Stimulated activated effector memory CD8-positive, alpha-beta T cell treated with anti-CD3 and anti-CD28 coated beads, Interleukin-12 subunit alpha, Interleukin-12 subunit beta, amount 100 ng/mL, for 72 hours (primary cell): ENCODE measurements around the gene TNFRSF18.
"Not testable (repeated sequence)": the region's sequence is repeated elsewhere in the genome, so short reads cannot be mapped to it uniquely, and the experiment has no call there.

ENCODE experiments used
- ATAC-seq: fragments of 150-1000 bp; cut with Tn5 transposase; 2 replicates; pipeline ENCODE4 v1.10.0; 2021
- DNase-seq, 2 donors: peaks; one replicate each; pipeline ENCODE4 v3.0.0; 2021 to 2022; ENCODE audit warnings: low spot score in 2 of 2
- H3K27ac Mint-ChIP-seq: one replicate; pipeline ENCODE4 v1.8.0; 2022; ENCODE audit warnings: mild to moderate bottlenecking, mixed read lengths
- H3K36me3 Mint-ChIP-seq: one replicate; pipeline ENCODE4 v1.8.0; 2022; ENCODE audit warnings: mild to moderate bottlenecking, mixed read lengths
- H3K4me1 Mint-ChIP-seq: one replicate; pipeline ENCODE4 v1.8.0; 2022; ENCODE audit warnings: mixed read lengths
- H3K4me3 Mint-ChIP-seq: one replicate; pipeline ENCODE4 v1.8.0; 2022; ENCODE audit warnings: mild to moderate bottlenecking, mixed read lengths
- H3K9me3 Mint-ChIP-seq: one replicate; pipeline ENCODE4 v1.8.0; 2022; ENCODE audit warnings: mixed read lengths

The TNFRSF18 gene, protein sequence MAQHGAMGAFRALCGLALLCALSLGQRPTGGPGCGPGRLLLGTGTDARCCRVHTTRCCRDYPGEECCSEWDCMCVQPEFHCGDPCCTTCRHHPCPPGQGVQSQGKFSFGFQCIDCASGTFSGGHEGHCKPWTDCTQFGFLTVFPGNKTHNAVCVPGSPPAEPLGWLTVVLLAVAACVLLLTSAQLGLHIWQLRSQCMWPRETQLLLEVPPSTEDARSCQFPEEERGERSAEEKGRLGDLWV

DNA sequence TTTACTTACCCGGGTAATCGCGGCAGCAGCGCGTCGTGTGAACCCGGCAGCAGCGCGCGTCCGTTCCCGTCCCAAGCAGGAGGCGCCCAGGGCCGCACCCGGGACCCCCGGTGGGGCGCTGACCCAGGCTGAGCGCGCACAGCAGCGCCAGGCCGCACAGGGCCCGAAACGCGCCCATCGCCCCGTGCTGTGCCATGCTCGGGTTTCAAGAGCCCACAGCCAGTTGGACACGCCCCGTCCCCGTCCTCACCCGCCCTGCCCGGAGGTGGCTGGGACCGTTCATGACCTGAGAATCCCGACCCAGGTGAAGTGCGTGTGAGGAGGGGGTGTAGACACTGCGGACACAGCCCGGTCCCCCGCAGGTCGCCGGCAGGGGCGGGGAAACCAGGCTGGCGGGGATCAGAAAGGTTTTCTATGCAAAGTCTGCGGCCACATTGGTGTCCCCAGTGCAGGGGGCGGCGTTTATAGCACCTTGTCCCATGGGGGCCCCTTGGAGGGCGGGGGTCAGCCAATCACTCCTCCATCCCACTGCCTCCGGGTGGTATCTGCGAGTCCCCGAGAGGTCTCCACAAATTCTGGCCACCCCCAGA, at the start of gene TNFRSF18:
Gene TNFRSF18 (minus strand): TSS at position 217 of the 590 bp plus-strand sequence. CDS start 21 bp downstream, at position 196.
- peaks cover 43% of the 10 kb centered on the region for H3K4me1 Mint-ChIP-seq
- peaks cover 76% of the 10 kb centered on the region for H3K36me3 Mint-ChIP-seq
- DNase-seq = no peak
- H3K9me3 Mint-ChIP-seq = no peaks in the 10 kb centered on the region
- H3K27ac Mint-ChIP-seq = peak within 1 kb of the TSS; percentile 97
- ATAC-seq = peak; percentile 39
- H3K4me3 Mint-ChIP-seq = peak within 1 kb of the TSS; percentile 93

DNA sequence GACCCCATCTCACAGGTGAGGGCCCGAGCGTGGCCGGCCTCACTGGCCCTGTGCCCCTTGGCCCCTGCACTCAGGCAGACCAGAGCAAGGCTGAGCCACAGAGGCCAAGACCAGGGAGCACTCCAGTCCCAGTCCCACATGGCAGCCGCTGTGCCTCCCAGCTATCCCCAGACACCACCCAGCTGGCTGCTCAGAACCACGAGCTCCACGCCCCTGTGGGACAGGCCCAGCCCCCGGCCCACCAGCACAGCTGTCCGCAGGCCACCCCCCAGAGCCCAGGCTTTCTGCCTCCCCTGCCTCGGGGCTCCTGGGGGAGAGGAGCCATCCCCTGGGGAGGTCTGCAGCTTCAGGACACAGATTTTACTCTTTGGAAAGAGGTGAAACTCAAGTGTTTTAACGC, 49.2 kb upstream of the TNFRSF18 start:
- peaks cover 34% of the 10 kb centered on the region for H3K4me1 Mint-ChIP-seq
- H3K4me3 Mint-ChIP-seq = no peak overlapping the region
- no peak overlapping the region for H3K27ac Mint-ChIP-seq
- ATAC-seq (no peak), DNase-seq (no peak)
- peaks cover 82% of the 10 kb centered on the region for H3K36me3 Mint-ChIP-seq
- H3K9me3 Mint-ChIP-seq = no peaks in the 10 kb centered on the region

DNA sequence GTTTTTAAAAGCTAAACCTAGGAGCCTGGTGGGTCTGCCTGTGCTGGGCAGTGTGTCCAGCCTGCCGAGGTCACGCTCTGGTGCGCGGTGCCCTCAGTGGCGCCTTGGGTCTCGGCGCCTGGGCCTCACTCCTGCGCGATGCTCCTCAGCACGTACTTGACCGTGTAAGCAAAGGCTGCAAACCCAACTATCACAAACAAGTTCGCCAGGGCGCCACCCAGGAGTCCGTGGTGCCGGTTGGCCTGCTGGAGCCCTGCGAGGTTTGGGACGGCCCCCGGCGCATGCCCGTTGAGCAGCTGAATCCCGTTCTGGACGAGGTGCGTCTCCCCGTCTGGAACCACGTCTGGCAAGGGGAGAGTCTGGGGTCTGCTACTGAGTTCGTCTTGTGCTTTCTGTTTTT, 48.7 kb upstream of the TNFRSF18 start:
- H3K4me1 Mint-ChIP-seq = peaks cover 34% of the 10 kb centered on the region
- no peaks in the 10 kb centered on the region for H3K9me3 Mint-ChIP-seq
- no peak overlapping the region for H3K27ac Mint-ChIP-seq
- peaks cover 77% of the 10 kb centered on the region for H3K36me3 Mint-ChIP-seq
- ATAC-seq (no peak), DNase-seq (no peak)
- no peak overlapping the region for H3K4me3 Mint-ChIP-seq

DNA sequence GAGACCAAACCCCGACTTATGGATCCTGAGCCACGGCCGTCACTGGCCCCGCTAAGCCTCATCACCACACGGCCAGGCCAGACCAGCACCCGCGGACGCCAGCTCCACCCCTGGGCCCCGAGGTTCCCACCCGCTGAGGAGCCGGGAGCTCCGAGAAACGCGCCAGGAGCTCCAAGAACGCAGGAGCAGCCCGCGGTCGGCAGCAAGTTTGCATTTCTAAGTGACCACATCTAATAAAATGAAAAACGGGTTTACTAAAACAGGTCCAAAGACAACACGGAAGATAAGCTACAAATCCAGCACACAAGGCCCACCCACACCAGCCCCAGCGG, 48.2 kb upstream of the TNFRSF18 start:
- Mint-ChIP-seq H3K4me1 (peaks cover 32% of the 10 kb centered on the region), H3K9me3 (no peaks in the 10 kb centered on the region), H3K36me3 (peaks cover 72% of the 10 kb centered on the region), H3K4me3 (no peak overlapping the region), H3K27ac (no peak overlapping the region)
- no peak for ATAC-seq
- no peak for DNase-seq

DNA sequence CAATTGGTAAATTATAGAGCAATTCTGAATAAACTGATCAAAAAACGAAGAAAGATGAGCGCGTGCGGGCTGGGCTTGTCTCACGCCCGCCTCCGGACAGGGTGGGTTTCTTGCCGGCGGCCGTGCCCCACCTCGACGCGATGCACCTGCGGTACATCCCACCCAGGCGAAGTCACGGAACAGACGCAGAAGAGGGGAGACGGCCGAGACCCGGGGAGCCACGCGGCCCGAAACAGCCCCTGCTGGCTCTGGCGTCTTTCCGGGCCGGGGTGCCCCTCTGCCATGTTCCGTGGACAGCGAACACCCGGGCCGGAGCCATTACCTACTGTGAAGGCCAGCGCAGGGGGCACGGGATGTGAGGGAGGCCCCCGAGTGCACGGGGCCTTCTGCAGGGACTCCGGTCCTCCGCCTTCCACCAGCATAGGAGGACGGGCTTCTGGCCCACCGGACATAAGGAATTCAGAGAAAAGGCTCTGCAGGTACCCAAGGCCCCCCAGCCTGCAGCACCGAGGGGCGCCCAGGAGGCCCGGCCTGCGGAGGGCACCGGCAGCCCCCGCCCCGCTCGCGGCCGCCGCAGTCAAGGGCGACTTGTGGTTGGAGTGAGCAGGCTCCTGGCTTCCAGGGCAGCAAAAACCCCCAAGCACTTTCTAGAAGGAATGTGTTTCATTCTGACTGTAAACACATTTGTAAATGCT, 47.7 kb upstream of the TNFRSF18 start:
- H3K36me3 Mint-ChIP-seq = peaks cover 71% of the 10 kb centered on the region
- H3K27ac Mint-ChIP-seq = no peak overlapping the region
- DNase-seq (no peak), ATAC-seq (no peak)
- no peaks in the 10 kb centered on the region for H3K9me3 Mint-ChIP-seq
- peaks cover 32% of the 10 kb centered on the region for H3K4me1 Mint-ChIP-seq
- H3K4me3 Mint-ChIP-seq = no peak overlapping the region

DNA sequence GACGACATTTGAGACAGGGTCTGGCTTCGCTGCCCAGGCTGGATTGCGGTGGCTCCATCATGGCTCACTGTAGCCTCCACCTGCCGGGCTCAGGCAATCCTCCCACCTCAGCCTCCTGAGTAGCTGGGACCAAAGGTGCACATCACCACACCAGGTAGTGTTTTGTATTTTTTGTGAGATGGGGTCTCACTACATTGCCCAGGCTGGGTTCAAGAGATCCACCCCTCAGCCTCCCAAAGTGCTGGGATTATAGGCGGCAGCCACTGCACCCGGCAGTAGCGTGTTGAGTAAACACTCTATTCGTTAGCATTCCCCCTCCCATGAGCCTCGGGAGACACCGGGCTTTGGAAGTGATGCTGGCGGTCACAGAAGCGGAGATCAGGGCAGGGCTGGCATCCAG, 46.9 kb upstream of the TNFRSF18 start:
- peaks cover 28% of the 10 kb centered on the region for H3K4me1 Mint-ChIP-seq
- no peak overlapping the region for H3K4me3 Mint-ChIP-seq
- peak overlapping the region; percentile 70 for H3K27ac Mint-ChIP-seq
- no peaks in the 10 kb centered on the region for H3K9me3 Mint-ChIP-seq
- peaks cover 67% of the 10 kb centered on the region for H3K36me3 Mint-ChIP-seq
- ATAC-seq (no peak), DNase-seq (no peak)

DNA sequence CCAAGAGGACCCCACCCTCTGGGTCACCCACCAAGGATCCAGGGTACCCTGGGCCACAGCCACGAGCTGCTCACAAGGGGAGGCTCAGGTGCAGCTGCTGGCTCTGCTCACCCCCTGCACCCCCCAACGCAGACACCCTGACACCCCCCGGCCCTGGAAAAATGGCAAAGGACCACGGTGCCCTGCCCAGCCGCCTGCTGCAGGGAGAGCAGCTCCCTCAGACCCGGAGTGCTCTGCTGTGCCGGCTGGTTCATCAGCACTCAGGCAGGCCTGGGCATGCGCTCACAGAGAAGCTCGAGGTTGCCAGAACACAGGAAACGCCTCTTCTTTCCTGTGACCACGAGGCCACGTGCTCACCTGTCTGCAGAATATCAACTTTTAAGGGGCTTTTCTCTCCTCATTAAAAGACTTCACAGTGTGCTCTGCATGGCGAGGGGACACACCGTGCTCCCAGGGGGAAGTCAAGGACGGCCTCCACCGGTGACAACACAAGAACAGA, 44.4 kb upstream of the TNFRSF18 start:
- DNase-seq (peak; percentile 51 to 72), ATAC-seq (peak; percentile 94)
- Mint-ChIP-seq H3K27ac (peak overlapping the region; percentile 86), H3K4me3 (peak overlapping the region; percentile 37), H3K9me3 (no peaks in the 10 kb centered on the region), H3K4me1 (peaks cover 21% of the 10 kb centered on the region), H3K36me3 (peaks cover 42% of the 10 kb centered on the region)

DNA sequence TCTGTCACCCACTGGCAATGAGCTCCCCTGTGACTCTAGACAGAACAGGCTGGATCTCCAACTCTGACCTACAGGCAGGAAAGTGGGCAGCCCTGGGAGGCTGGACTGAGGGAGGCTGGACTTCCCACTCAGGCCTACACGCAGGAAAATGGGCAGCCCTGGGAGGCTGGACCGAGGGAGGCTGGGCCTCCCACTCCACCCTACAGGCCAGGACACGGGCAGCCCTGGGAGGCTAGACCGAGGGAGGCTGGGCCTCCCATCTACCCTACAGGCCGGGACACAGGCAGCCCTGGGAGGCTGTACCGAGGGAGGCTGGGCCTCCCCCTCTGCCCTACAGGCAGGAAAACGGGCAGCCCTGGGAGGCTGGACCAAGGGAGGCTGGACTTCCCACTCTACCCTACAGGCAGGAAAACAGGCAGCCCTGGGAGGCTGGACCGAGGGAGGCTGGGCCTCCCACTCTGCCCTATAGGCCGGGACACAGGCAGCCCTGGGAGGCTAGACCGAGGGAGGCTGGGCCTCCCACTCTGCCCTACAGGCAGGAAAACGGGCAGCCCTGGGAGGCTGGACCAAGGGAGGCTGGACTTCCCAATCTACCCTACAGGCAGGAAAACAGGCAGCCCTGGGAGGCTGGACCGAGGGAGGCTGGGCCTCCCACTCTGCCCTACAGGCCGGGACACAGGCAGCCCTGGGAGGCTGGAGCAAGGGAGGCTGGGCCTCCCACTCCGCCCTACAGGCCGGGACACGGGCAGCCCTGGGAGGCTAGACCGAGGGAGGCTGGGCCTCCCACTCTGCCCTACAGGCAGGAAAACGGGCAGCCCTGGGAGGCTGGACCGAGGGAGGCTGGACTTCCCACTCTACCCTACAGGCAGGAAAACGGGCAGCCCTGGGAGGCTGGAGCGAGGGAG, 41.9 kb upstream of the TNFRSF18 start:
- not testable (repeated sequence) for ATAC-seq, H3K27ac Mint-ChIP-seq, H3K9me3 Mint-ChIP-seq, H3K4me3 Mint-ChIP-seq, DNase-seq
- Mint-ChIP-seq H3K4me1 (peaks cover 17% of the 10 kb centered on the region), H3K36me3 (peaks cover 20% of the 10 kb centered on the region)

DNA sequence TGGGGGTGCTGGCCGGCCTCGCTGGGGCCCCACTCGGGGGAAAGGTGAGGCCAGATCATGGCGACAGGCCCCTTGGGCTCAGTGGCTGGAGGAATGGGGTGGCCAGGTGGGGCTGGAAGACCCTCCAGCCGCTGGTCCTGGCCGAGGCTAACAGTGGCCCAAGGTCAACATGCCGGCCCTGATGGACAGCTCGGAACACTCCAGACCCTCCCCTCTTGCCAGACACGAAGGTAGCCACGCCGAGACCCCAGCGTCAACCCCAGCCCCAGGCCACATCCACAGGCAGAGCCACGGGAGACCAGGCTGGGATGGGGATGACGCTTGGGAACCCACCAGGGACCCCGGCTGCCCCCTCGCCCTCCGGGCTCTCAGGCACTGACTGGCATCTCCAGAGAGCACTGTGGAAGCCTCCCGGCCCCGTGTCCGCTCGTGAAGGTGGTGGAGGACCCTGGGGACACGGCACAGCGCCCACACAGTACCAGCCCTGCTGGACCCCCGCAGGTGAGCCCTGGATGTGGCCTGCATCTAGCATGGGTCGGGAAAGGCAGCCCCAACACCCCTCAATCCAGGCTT, 41.0 kb upstream of the TNFRSF18 start:
- no peak overlapping the region for H3K4me3 Mint-ChIP-seq
- DNase-seq (no peak), ATAC-seq (no peak)
- H3K27ac Mint-ChIP-seq = no peak overlapping the region
- no peaks in the 10 kb centered on the region for H3K9me3 Mint-ChIP-seq
- H3K36me3 Mint-ChIP-seq = peaks cover 11% of the 10 kb centered on the region
- H3K4me1 Mint-ChIP-seq = peaks cover 14% of the 10 kb centered on the region

DNA sequence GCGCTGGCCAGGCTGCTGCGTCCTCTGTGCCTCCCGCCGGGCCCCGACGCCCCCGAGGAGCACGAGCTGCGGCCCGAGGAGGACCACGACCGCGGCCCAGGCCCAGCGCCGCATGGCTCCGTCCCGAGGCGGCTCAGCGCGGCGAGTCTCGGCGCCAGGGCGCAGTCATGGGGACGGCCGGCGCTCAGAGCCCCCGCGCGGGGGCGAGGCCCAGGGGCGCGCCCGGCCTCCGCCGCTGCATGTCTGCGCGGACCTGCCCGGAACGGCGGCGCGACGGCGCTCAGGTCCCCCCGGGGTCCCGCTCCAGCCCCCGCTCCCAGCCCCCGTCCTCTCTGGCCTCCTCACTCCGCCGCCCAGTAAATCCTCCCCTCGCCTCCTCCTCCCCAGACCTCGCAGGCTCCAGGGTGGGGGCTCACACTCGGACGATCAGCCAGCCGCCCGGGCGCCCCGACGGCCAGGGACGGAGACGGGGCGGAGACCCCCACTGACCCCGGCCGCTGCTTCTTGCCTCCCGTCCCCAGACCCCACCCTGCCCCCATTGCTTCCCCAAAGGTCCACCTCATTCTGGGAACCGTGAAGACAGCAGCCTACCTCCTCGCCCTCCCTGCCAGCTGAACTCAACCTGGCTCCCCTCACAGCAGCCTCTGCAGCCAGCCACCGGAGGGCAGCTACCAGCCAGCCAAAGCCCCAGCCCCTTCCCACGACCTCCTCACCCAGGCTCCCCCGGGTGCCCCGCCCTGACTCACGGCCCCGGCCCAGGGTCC, 40.4 kb upstream of the TNFRSF18 start, which contains the start of gene C1QTNF12:
Gene C1QTNF12 (minus strand): TSS at position 146 of the 764 bp plus-strand sequence. CDS start 32 bp downstream, at position 114.
- H3K36me3 Mint-ChIP-seq = peaks cover 7% of the 10 kb centered on the region
- H3K4me3 Mint-ChIP-seq = no peak within 1 kb of the TSS
- H3K4me1 Mint-ChIP-seq = peaks cover 14% of the 10 kb centered on the region
- ATAC-seq (no peak), DNase-seq (no peak)
- H3K9me3 Mint-ChIP-seq = no peaks in the 10 kb centered on the region
- no peak within 1 kb of the TSS for H3K27ac Mint-ChIP-seq

DNA sequence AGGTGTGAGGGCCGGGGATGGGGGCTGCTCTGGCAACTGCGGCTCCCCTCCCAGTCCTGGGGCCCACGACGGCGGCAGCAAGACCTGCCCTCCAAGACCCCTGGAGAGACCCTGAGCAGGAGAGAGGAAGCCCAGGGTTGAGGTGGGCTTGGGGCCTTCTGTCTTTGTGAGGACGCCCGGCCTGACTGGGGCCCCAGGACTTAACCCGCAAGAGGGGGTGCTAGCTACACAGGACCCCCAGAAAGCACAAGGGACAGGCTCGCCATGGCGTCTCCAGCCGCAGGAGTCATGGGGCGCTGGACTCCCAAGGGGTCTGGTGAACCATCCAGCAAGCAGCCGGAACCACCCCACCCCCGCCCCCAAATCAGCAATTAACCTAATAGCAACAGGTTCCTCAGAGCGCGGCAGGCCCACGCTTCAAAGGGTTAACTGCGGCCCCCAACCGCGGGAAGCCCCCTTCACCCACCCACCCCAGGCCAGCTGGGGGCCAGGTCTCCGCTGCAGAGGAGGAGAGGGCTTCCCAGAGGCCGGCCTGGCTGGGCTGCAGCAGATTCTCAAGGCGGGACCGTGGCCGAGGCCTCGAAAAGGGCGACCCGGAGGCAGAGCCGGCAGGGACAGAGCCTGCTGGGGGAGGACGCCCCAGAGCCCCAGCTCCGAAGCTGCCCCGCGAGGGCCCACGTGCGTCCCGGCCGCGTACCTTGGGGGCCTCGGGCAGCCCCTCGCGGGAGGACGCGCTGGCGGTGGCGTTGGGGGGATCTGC, 39.6 kb upstream of the TNFRSF18 start:
- no peak for DNase-seq
- Mint-ChIP-seq H3K36me3 (peaks cover 3% of the 10 kb centered on the region), H3K4me1 (peaks cover 11% of the 10 kb centered on the region), H3K9me3 (no peaks in the 10 kb centered on the region), H3K27ac (no peak overlapping the region), H3K4me3 (no peak overlapping the region)
- no peak for ATAC-seq

DNA sequence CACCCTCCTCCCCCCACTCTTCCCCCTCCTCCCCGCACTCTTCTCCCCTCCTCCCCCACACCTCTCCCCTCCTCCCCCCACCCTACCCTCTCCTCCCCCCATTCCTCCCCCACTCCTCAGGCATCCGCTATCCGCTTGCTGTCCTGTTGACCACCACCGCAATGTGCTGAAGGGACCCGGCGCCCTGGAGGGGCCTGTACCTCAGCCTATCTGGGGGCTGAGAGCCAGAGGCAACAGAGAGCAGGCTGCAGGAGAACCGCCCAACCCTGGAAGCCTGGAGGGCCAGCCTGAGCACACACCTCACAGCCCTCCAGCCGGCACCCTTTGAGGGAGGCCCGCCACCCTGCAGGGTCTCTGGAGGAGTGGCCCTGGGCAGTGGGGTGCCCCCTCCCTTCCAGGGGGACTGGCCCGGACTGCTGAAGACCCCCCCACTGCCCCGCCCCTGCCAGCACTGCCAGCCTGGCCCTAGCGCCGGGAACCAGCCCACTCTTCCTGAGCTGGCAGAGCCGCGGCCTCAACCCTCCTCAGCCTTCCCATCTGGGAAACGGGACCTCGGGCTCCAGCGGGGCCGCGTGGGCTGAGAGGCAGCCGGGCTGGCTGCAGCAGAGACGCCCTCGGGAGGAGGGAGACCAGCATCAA, 38.9 kb upstream of the TNFRSF18 start:
- DNase-seq (no peak), ATAC-seq (no peak)
- Mint-ChIP-seq H3K4me3 (no peak overlapping the region), H3K9me3 (no peaks in the 10 kb centered on the region), H3K27ac (no peak overlapping the region), H3K36me3 (no peaks in the 10 kb centered on the region), H3K4me1 (peaks cover 5% of the 10 kb centered on the region)

DNA sequence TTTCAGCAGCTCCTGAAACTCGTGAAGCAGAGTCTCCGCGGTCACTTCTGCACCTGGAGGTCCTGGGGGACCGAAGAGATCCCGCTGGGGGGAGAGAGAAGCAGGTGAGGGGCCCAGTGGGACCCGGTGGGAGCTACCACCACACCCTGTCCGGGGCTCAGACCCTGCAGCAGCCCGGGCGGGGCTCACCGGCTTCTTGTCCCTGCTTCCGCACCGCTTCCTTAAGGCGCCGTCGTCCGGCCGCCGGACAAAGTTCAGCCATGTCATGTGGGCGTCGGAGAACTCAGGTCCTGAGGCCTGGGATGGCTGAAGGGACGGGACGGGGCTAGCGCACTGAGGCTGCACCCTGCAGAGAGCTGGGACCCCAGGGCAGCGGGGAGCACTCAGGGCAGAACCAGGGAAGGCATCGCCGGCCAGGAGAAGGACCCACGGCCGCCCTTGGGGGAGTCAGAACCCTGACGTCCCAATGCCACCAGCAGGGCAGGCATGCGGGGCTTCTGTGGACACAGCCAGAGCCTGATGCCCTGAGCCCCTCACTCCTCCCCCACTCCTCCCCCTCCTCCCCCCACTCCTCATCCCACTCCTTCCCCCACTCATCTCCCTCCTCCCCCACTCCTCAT, 37.9 kb upstream of the TNFRSF18 start:
- no peaks in the 10 kb centered on the region for H3K9me3 Mint-ChIP-seq
- H3K4me3 Mint-ChIP-seq = no peak overlapping the region
- no peaks in the 10 kb centered on the region for H3K36me3 Mint-ChIP-seq
- H3K4me1 Mint-ChIP-seq = no peaks in the 10 kb centered on the region
- no peak overlapping the region for H3K27ac Mint-ChIP-seq
- DNase-seq (peak in 1 of 2 donors; percentile 51), ATAC-seq (no peak)
